Stimulated activated naive B cell treated with anti-CD40 and anti-IgM and Interleukin-4, amounts not matched to agents 10 μg/mL and 1 μg/mL and 100 μg/mL, for 72 hours (primary cell): ENCODE results near the gene ZNF670.
"Not testable (repeated sequence)": the region's sequence is repeated elsewhere in the genome, so short reads cannot be mapped to it uniquely, and the experiment has no call there.

Experiments
- ATAC-seq, 2 donors: fragments of 150-1000 bp; cut with Tn5 transposase; replicated peaks; 2 replicates each; pipeline ENCODE4 v1.10.0; 2021; ENCODE audit warnings: moderate library complexity in 1 of 2
- DNase-seq: peaks from one replicate; pipeline ENCODE4 v3.0.0; 2021
- H3K27ac Mint-ChIP-seq: one replicate; pipeline ENCODE4 v1.8.0; 2022; ENCODE audit warnings: mild to moderate bottlenecking, mixed read lengths
- H3K27me3 Mint-ChIP-seq, 2 donors: one replicate each; pipeline ENCODE4 v1.8.0; 2022; ENCODE audit warnings: mixed read lengths in 2 of 2
- H3K36me3 Mint-ChIP-seq, 2 donors: one replicate each; pipeline ENCODE4 v1.8.0; 2022; ENCODE audit warnings: mixed read lengths in 2 of 2, mild to moderate bottlenecking in 1 of 2
- H3K4me1 Mint-ChIP-seq, 2 donors: one replicate each; pipeline ENCODE4 v1.8.0; 2022; ENCODE audit warnings: mixed read lengths in 2 of 2, mild to moderate bottlenecking in 1 of 2
- H3K4me3 Mint-ChIP-seq, 2 donors: one replicate each; pipeline ENCODE4 v1.8.0; 2022; ENCODE audit warnings: mild to moderate bottlenecking in 2 of 2, mixed read lengths in 2 of 2, moderate library complexity in 1 of 2
- H3K9me3 Mint-ChIP-seq, 2 donors: one replicate each; pipeline ENCODE4 v1.8.0; 2022; ENCODE audit warnings: mixed read lengths in 2 of 2, mild to moderate bottlenecking in 1 of 2

ZNF670 gene

GRCh38 chr1:247078258-247079140, at the start of gene ZNF670:
Gene ZNF670 (minus strand): TSS chr1:247078811. CDS start chr1:247078596, 215 bp downstream.
- H3K27me3 Mint-ChIP-seq: no peaks in the 10 kb centered on the region
- peaks cover 15 to 42% of the 10 kb centered on the region in 2 donors for H3K4me1 Mint-ChIP-seq
- H3K27ac Mint-ChIP-seq: peak within 1 kb of the TSS; percentile 88

GRCh38 chr1:247127519-247128282, 49.1 kb upstream of the ZNF670 start:
- not testable (repeated sequence) for H3K27me3 Mint-ChIP-seq, H3K9me3 Mint-ChIP-seq, DNase-seq, ATAC-seq
- Mint-ChIP-seq H3K4me3 (peak overlapping the region; percentile 85 to 94), H3K27ac (peak overlapping the region; percentile 14), H3K36me3 (peaks cover 31 to 36% of the 10 kb centered on the region in 2 donors), H3K4me1 (peaks cover 6 to 10% of the 10 kb centered on the region in 2 donors)

More at GRCh38 chr1:247078258-247079140, at the start of gene ZNF670:
- peaks cover 7 to 19% of the 10 kb centered on the region in 2 donors for H3K36me3 Mint-ChIP-seq
- DNase-seq (peak; percentile 88), ATAC-seq (peak; percentile 99)
- peak within 1 kb of the TSS; percentile 92 to 98 for H3K4me3 Mint-ChIP-seq
- peaks cover 2% of the 10 kb centered on the region in 2 donors for H3K9me3 Mint-ChIP-seq

- not testable (repeated sequence) for H3K27me3 Mint-ChIP-seq, DNase-seq, H3K4me3 Mint-ChIP-seq, H3K27ac Mint-ChIP-seq, H3K9me3 Mint-ChIP-seq
- peak; percentile 72 to 75 for ATAC-seq
- H3K36me3 Mint-ChIP-seq: peaks cover 20 to 26% of the 10 kb centered on the region in 2 donors
- H3K4me1 Mint-ChIP-seq: peaks cover 6 to 10% of the 10 kb centered on the region in 2 donors
These were observed 48.0 kb upstream of the ZNF670 start for GRCh38 chr1:247126601-247127000.

- H3K27me3 Mint-ChIP-seq, H3K4me3 Mint-ChIP-seq, DNase-seq, H3K27ac Mint-ChIP-seq, H3K9me3 Mint-ChIP-seq: not testable (repeated sequence)
- H3K4me1 Mint-ChIP-seq: peaks cover 6 to 10% of the 10 kb centered on the region in 2 donors
- peaks cover 17 to 21% of the 10 kb centered on the region in 2 donors for H3K36me3 Mint-ChIP-seq
- ATAC-seq: peak; percentile 98 to 99
These were observed 47.6 kb upstream of the ZNF670 start for GRCh38 chr1:247126166-247126565.

- H3K36me3 Mint-ChIP-seq: peaks cover 0 to 2% of the 10 kb centered on the region in 2 donors
- H3K27me3 Mint-ChIP-seq: no peaks in the 10 kb centered on the region
- DNase-seq (no peak), ATAC-seq (no peak)
- H3K4me1 Mint-ChIP-seq: no peaks in the 10 kb centered on the region
- H3K27ac Mint-ChIP-seq: no peak overlapping the region
- no peak overlapping the region for H3K4me3 Mint-ChIP-seq
- peaks cover 0 to 4% of the 10 kb centered on the region in 2 donors for H3K9me3 Mint-ChIP-seq
These were observed 42.8 kb upstream of the ZNF670 start for GRCh38 chr1:247121382-247121781.

- H3K27ac Mint-ChIP-seq, H3K4me3 Mint-ChIP-seq, H3K9me3 Mint-ChIP-seq, H3K4me1 Mint-ChIP-seq, ATAC-seq, H3K27me3 Mint-ChIP-seq, DNase-seq, H3K36me3 Mint-ChIP-seq: not testable (repeated sequence)
These were observed 41.7 kb upstream of the ZNF670 start for GRCh38 chr1:247120408-247120668.

- Mint-ChIP-seq H3K9me3 (peaks cover 0 to 6% of the 10 kb centered on the region in 2 donors), H3K4me1 (peaks cover 2 to 4% of the 10 kb centered on the region in 2 donors), H3K27ac (no peak overlapping the region), H3K4me3 (no peak overlapping the region), H3K27me3 (peaks cover 0 to 3% of the 10 kb centered on the region in 2 donors), H3K36me3 (peaks cover 3% of the 10 kb centered on the region in 2 donors)
- ATAC-seq (peak in 1 of 2 donors; percentile 20), DNase-seq (no peak)
These were observed 41.2 kb upstream of the ZNF670 start for GRCh38 chr1:247119600-247120407.

GRCh38 chr1:247118946-247119446, 40.4 kb upstream of the ZNF670 start:
- Mint-ChIP-seq H3K36me3 (peaks cover 2 to 3% of the 10 kb centered on the region in 2 donors), H3K27me3 (peaks cover 0 to 8% of the 10 kb centered on the region in 2 donors), H3K4me1 (peaks cover 6 to 11% of the 10 kb centered on the region in 2 donors), H3K9me3 (peaks cover 0 to 6% of the 10 kb centered on the region in 2 donors), H3K27ac (no peak overlapping the region), H3K4me3 (no peak overlapping the region)
- no peak for DNase-seq
- peak; percentile 52 to 61 for ATAC-seq

- no peak overlapping the region for H3K27ac Mint-ChIP-seq
- H3K9me3 Mint-ChIP-seq: peaks cover 0 to 1% of the 10 kb centered on the region in 2 donors
- no peak for ATAC-seq
- H3K4me1 Mint-ChIP-seq: peaks cover 13 to 17% of the 10 kb centered on the region in 2 donors
- H3K36me3 Mint-ChIP-seq: peaks cover 2 to 6% of the 10 kb centered on the region in 2 donors
- no peak for DNase-seq
- H3K4me3 Mint-ChIP-seq: no peak overlapping the region
- H3K27me3 Mint-ChIP-seq: peaks cover 14 to 36% of the 10 kb centered on the region in 2 donors
These were observed 36.9 kb upstream of the ZNF670 start for GRCh38 chr1:247115545-247115944.

- no peak overlapping the region for H3K27ac Mint-ChIP-seq
- no peak for ATAC-seq
These were observed 36.5 kb upstream of the ZNF670 start for GRCh38 chr1:247115141-247115510.

GRCh38 chr1:247114351-247115140, 35.9 kb upstream of the ZNF670 start:
- peaks cover 19 to 42% of the 10 kb centered on the region in 2 donors for H3K27me3 Mint-ChIP-seq
- H3K36me3 Mint-ChIP-seq: peaks cover 2 to 6% of the 10 kb centered on the region in 2 donors
- H3K4me3 Mint-ChIP-seq: no peak overlapping the region
- no peak for ATAC-seq
- H3K4me1 Mint-ChIP-seq: peaks cover 15 to 19% of the 10 kb centered on the region in 2 donors
- no peak overlapping the region for H3K27ac Mint-ChIP-seq
- DNase-seq: no peak
- peaks cover 0 to 1% of the 10 kb centered on the region in 2 donors for H3K9me3 Mint-ChIP-seq

More at GRCh38 chr1:247115141-247115510, 36.5 kb upstream of the ZNF670 start:
- Mint-ChIP-seq H3K36me3 (peaks cover 2 to 6% of the 10 kb centered on the region in 2 donors), H3K4me3 (no peak overlapping the region), H3K9me3 (peaks cover 0 to 1% of the 10 kb centered on the region in 2 donors), H3K27me3 (peaks cover 14 to 37% of the 10 kb centered on the region in 2 donors), H3K4me1 (peaks cover 14 to 19% of the 10 kb centered on the region in 2 donors)
- no peak for DNase-seq

GRCh38 chr1:247113733-247114271, 35.2 kb upstream of the ZNF670 start:
- Mint-ChIP-seq H3K27me3 (peaks cover 19 to 49% of the 10 kb centered on the region in 2 donors), H3K4me3 (no peak overlapping the region), H3K9me3 (peaks cover 0 to 1% of the 10 kb centered on the region in 2 donors), H3K36me3 (peaks cover 2 to 6% of the 10 kb centered on the region in 2 donors), H3K27ac (no peak overlapping the region), H3K4me1 (peaks cover 15 to 19% of the 10 kb centered on the region in 2 donors)
- ATAC-seq: no peak
- no peak for DNase-seq

- DNase-seq (no peak), ATAC-seq (no peak)
- Mint-ChIP-seq H3K36me3 (peaks cover 2 to 6% of the 10 kb centered on the region in 2 donors), H3K9me3 (peaks cover 0 to 1% of the 10 kb centered on the region in 2 donors), H3K4me1 (peaks cover 15 to 19% of the 10 kb centered on the region in 2 donors), H3K4me3 (no peak overlapping the region), H3K27ac (peak overlapping the region; percentile 65), H3K27me3 (peaks cover 24 to 56% of the 10 kb centered on the region in 2 donors)
These were observed 34.5 kb upstream of the ZNF670 start for GRCh38 chr1:247113094-247113497.
